Transverse colon (tissue), 4 donors: ENCODE results near the gene LIPI.
"Not testable (repeated sequence)": the region's sequence is repeated elsewhere in the genome, so short reads cannot be mapped to it uniquely, and the experiment has no call there.

ENCODE experiments used
- EP300 ChIP-seq: sonication (generic); formaldehyde crosslinking; IDR thresholded peaks from one replicate; pipeline ENCODE4 v1.6.1; 2017; ENCODE audit warnings: antibody characterized with exemption, low read depth
- POLR2A ChIP-seq: fragments of 450-650 bp; IDR thresholded peaks from one replicate; pipeline ENCODE4 v1.6.1; 2016; ENCODE audit warnings: antibody characterized with exemption, mild to moderate bottlenecking, moderate library complexity
- POLR2AphosphoS5 ChIP-seq, 3 donors: sonication (generic); formaldehyde crosslinking; IDR thresholded peaks; one replicate each; pipeline ENCODE4 v1.6.1; 2016; ENCODE audit warnings: antibody characterized with exemption in 3 of 3
- TF ChIP-seq, protein P1 (sequence below), 5 experiments: fragments of 200-600 bp in 3 of 5; fragments of 450-650 bp in 2 of 5; sonication (generic) in 3 of 5; IDR thresholded peaks; 1 replicate in 2 of 5; 2 replicates in 3 of 5; pipeline ENCODE4 v1.5.1; 2016 to 2017; ENCODE audit warnings: antibody characterized with exemption in 5 of 5, inconsistent platforms in 3 of 5, mild to moderate bottlenecking in 2 of 5, moderate library complexity in 1 of 5

DNA sequence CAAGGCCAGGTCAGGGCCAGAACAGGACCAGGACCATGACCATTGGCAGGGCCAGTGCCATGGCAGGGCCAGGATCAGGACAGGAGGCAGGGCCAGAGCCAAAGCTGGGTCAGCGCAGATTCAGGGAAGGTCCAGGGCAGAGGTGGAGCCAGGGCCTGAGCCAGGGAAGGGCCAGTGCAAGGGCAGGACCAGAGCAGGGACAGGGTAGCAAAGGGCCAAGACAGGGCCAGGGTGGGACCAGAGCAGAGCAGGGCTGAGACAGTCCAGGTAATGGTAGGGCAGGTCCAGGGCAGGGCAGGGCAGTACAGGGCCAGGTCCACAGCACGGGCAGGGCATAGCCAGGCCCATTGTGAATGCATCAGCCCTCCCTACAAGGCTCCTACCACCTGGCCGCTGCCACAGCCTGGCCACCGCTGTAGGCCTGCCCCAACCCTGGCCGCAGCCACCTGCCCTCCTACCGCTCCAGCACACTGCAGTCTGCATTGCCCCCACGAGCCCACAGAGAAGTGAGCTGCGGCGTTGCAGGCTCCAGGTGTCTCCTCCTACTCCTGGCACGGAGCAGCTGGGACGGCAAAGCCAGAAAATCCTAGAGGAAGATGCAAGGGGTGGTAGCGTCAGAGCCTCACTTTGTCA, 151.6 kb downstream of the LIPI start:
- TF ChIP-seq, protein P1, sequence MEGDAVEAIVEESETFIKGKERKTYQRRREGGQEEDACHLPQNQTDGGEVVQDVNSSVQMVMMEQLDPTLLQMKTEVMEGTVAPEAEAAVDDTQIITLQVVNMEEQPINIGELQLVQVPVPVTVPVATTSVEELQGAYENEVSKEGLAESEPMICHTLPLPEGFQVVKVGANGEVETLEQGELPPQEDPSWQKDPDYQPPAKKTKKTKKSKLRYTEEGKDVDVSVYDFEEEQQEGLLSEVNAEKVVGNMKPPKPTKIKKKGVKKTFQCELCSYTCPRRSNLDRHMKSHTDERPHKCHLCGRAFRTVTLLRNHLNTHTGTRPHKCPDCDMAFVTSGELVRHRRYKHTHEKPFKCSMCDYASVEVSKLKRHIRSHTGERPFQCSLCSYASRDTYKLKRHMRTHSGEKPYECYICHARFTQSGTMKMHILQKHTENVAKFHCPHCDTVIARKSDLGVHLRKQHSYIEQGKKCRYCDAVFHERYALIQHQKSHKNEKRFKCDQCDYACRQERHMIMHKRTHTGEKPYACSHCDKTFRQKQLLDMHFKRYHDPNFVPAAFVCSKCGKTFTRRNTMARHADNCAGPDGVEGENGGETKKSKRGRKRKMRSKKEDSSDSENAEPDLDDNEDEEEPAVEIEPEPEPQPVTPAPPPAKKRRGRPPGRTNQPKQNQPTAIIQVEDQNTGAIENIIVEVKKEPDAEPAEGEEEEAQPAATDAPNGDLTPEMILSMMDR (IDR thresholded peaks at IDR 0.05) = not testable (repeated sequence)
- not testable (repeated sequence) for TF ChIP-seq EP300; POLR2A; POLR2AphosphoS5 (IDR thresholded peaks at IDR 0.05)
